ENCODE measurements around the gene RASD1. TPM values are rescaled to one million over a fixed set of nuclear protein-coding genes. Genes with fewer than 3 reads are reported as not detected.
A peak's percentile ranks its signal among the peaks of the same experiment; 100 is the strongest.

The RASD1 gene
- total and polyA plus RNA-seq, 2 of the 4 experiments (the other 2 are of a cell fraction) = 0.54 to 1.8 TPM

GRCh38 chr17:17511881-17512858 is 16.0 kb upstream of the RASD1 start (continued):
- TF ChIP-seq MXI1 (IDR thresholded peaks at IDR 0.05; ENCODE audit: borderline replicate concordance, low read depth, low read length) = peak; percentile 85
- peak; percentile 55; the same call in 1 of the 2 replicates for TF ChIP-seq MAZ (IDR thresholded peaks at IDR 0.05; ENCODE audit: borderline replicate concordance, low read depth, low read length)
- TF ChIP-seq MAFK (IDR thresholded peaks at IDR 0.05; ENCODE audit: low read depth, low read length) = no peak

DNA sequence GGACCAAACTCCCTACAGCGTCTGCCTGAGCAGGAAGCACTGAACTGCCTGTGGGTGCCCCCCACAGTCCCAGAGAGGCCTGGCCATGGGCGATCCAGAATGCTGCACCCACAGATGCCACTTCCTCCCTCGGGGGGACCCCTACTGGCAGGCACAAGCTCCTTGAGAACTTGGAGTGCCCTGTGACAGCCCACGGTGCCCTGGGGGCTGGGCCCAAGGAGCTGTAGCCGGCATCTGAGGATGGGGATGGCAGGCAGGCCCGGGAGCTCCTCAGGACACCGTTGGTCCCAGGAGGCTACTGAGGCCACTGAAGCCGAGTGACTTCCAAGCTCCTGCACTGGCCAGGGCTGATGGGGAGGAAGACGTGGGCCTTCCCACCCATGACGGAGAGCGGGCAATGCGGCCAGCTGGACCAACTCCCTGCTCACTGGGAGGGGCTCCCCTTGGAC is 15.1 kb upstream of the RASD1 start:
- Histone ChIP-seq H2AFZ (replicated peaks; ENCODE audit: low read length, poor library complexity) (peak overlapping the region; percentile 32), H3K56ac (ENCODE audit: extremely low read depth, insufficient read depth, low read length) (no peak overlapping the region), H2BK5ac (ENCODE audit: low read depth, low read length, poor library complexity, severe bottlenecking) (no peak overlapping the region), H3K27me3 (ENCODE audit: control insufficient read depth, insufficient read depth, low read length) (peaks cover 2% of the 10 kb centered on the region; the same call in 1 of the 2 replicates), H3K4me2 (ENCODE audit: low read depth, low read length) (no peak overlapping the region), H3K23ac (ENCODE audit: low read depth, low read length) (no peak overlapping the region), H2AK9ac (replicated peaks; ENCODE audit: low read depth, low read length, poor library complexity) (peak overlapping the region; percentile 19), H4K8ac (ENCODE audit: low read depth in 2 of 2, low read length in 2 of 2) (no peak overlapping the region), H2BK15ac (ENCODE audit: low read depth, low read length) (no peak overlapping the region), H3K79me1 (ENCODE audit: low read depth in 1 of 2, low read length in 2 of 2) (no peaks in the 10 kb centered on the region), H3K18ac (ENCODE audit: low read depth, low read length) (no peak overlapping the region), H4K91ac (ENCODE audit: insufficient read depth, low read depth, low read length) (no peak overlapping the region), H3K4me1 (ENCODE audit: control insufficient read depth, insufficient read depth, low read length) (peaks cover 9% of the 10 kb centered on the region), H2AK5ac (ENCODE audit: low read depth, low read length) (0 out of 2 replicates have a peak overlapping the region, but pooled peaks have one; percentile 46), H3K4ac (ENCODE audit: low read depth, low read length) (no peak overlapping the region), H4K20me1 (ENCODE audit: insufficient read depth, low read length) (peaks cover 28% of the 10 kb centered on the region), H3K27ac (ENCODE audit: insufficient read depth, low read length) (no peak overlapping the region), H3K4me3 (ENCODE audit: insufficient read depth, low read depth, low read length) (no peak overlapping the region), H3K9me1 (ENCODE audit: insufficient read depth, low read length) (peaks cover 4% of the 10 kb centered on the region; the same call in 1 of the 2 replicates), H3K9ac (ENCODE audit: low read depth, low read length) (no peak overlapping the region), H2BK20ac (ENCODE audit: low read depth, low read length) (no peak overlapping the region), H2BK120ac (ENCODE audit: low read depth, low read length) (no peak overlapping the region), H3K14ac (replicated peaks; ENCODE audit: low read depth, low read length) (no peak overlapping the region), H4K5ac (ENCODE audit: low read depth, low read length) (no peak overlapping the region), H3K9me3 (ENCODE audit: control insufficient read depth, insufficient read depth, low read length) (no peaks in the 10 kb centered on the region), H3K36me3 (ENCODE audit: control insufficient read depth, insufficient read depth, low read length) (no peaks in the 10 kb centered on the region)
- no peak for ATAC-seq (ENCODE audit: low read depth)
- DNase-seq = no peak
- POLR2A ChIA-PET (ENCODE audit: unreplicated experiment) = interaction anchor here (1.2 kb wide), 1 partner anchor 15 kb away, joined by 4 read pairs; the partner anchor contains the start of gene RASD1
- 77% methylated on average over 4 of the region's 12 CpGs; no CpG with 5 or more reads in 1 of the 2 experiments for whole genome bisulfite sequencing, 2 experiments (ENCODE audit: extremely low coverage in 2 of 2, insufficient read length in 1 of 2)
- in situ Hi-C loops (cut with MboI; ENCODE audit: low sequenced_read_pairs) = no loop called here
- BruUV-seq (replicated peaks) = no TSS peak
- CTCF ChIA-PET = interaction anchor here (1.1 kb wide), 1 partner anchor 14 kb away, joined by 4 read pairs; no protein-coding TSS in a partner anchor
- dilution Hi-C loops (cut with HindIII; ENCODE audit: low sequenced_read_pairs, unreplicated experiment) = no loop called here
- intact Hi-C loops (cut with micrococcal nuclease) = no loop called here
- no peak for TF ChIP-seq NFE2L2 (IDR thresholded peaks at IDR 0.05; ENCODE audit: low read depth, low read length)
- TF ChIP-seq RAD21 (IDR thresholded peaks at IDR 0.05; ENCODE audit: low read length) = no peak
- no peak for TF ChIP-seq RFX5 (IDR thresholded peaks at IDR 0.05; ENCODE audit: low read depth, low read length)
- TF ChIP-seq RCOR1 (IDR thresholded peaks at IDR 0.05; ENCODE audit: insufficient replicate concordance, low read length) = no peak
